PC-9 (cell line): Measurements from ENCODE around the gene CYP27B1. TPM values are rescaled to one million over a fixed set of nuclear protein-coding genes. Genes with fewer than 3 reads are reported as not detected.
A peak's percentile ranks its signal among the peaks of the same experiment; 100 is the strongest.

Experiments used
- Bru-seq: library from RNA; stranded (reverse); fragments of 400-500 nt; gene quantifications from one replicate; lab custom pipeline; 2021; lab: Mats Ljungman, UMichigan
- BruChase-seq, 2 experiments: library from RNA; stranded (reverse); fragments of 400-500 nt; gene quantifications; one replicate each; lab custom pipeline; 2021; lab: Mats Ljungman, UMichigan
- BruUV-seq: library from RNA; stranded (reverse); fragments of 400-500 nt; replicated peaks from 2 replicates; lab custom pipeline; 2021; lab: Mats Ljungman, UMichigan
- CTCF ChIA-PET: fragments of 300-600 bp; sonication (Branson Sonifier 250); formaldehyde crosslinking; loops from one replicate; lab custom pipeline; 2022; ENCODE audit warnings: antibody characterized with exemption; lab: Charles Lee
- POLR2A ChIA-PET: fragments of 300-600 bp; sonication (Branson Sonifier 250); formaldehyde crosslinking; loops from one replicate; lab custom pipeline; 2022; ENCODE audit warnings: antibody characterized with exemption; ENCODE audit not compliant: unreplicated experiment; lab: Charles Lee
- DNase-seq, 2 experiments: peaks; one replicate each; pipeline versions ENCODE4 v3.0.0 to v3.0.0-alpha.2; 2015 to 2022; ENCODE audit warnings: mixed read lengths in 1 of 2
- H2AFZ ChIP-seq: fragments of 200-600 bp; sonication (generic); 2 replicates; pipeline ENCODE4 v1.8.1; 2017; ENCODE audit warnings: antibody characterized with exemption
- H3F3A ChIP-seq: fragments of 200-600 bp; sonication (generic); 2 replicates; pipeline ENCODE4 v1.8.1; 2017; ENCODE audit warnings: antibody characterized with exemption, mild to moderate bottlenecking, low read depth; ENCODE audit not compliant: insufficient read depth
- H3K27ac ChIP-seq: fragments of 200-600 bp; sonication (generic); 2 replicates; pipeline ENCODE4 v1.6.1; 2016; ENCODE audit warnings: mixed run types
- H3K27me3 ChIP-seq: fragments of 200-600 bp; sonication (generic); 2 replicates; pipeline ENCODE4 v1.6.1; 2016; ENCODE audit warnings: low read depth, mixed run types; ENCODE audit not compliant: insufficient read depth
- H3K36me3 ChIP-seq: fragments of 200-600 bp; sonication (generic); 2 replicates; pipeline ENCODE4 v1.6.1; 2016; ENCODE audit warnings: low read depth, mixed run types
- H3K4me1 ChIP-seq: fragments of 200-600 bp; sonication (generic); replicated peaks from 2 replicates; pipeline ENCODE4 v1.6.1; 2016; ENCODE audit warnings: mixed run types; ENCODE audit not compliant: insufficient read depth
- H3K4me2 ChIP-seq: fragments of 200-600 bp; sonication (generic); 2 replicates; pipeline ENCODE4 v1.6.1; 2017; ENCODE audit warnings: mixed run types
- H3K4me3 ChIP-seq: fragments of 200-600 bp; sonication (generic); 2 replicates; pipeline ENCODE4 v1.6.1; 2016; ENCODE audit warnings: mixed run types
- H3K79me2 ChIP-seq: fragments of 200-600 bp; sonication (generic); 2 replicates; pipeline ENCODE4 v1.6.1; 2017; ENCODE audit warnings: low read depth, mixed run types
- H3K9me2 ChIP-seq: fragments of 200-600 bp; sonication (generic); 2 replicates; pipeline ENCODE4 v1.8.1; 2017; ENCODE audit warnings: mild to moderate bottlenecking; ENCODE audit not compliant: insufficient read depth
- H3K9me3 ChIP-seq: fragments of 200-600 bp; sonication (generic); 2 replicates; pipeline ENCODE4 v1.8.1; 2016; ENCODE audit warnings: low read depth; ENCODE audit not compliant: insufficient read depth
- H4K20me1 ChIP-seq: fragments of 200-600 bp; sonication (generic); 2 replicates; pipeline ENCODE4 v1.8.1; 2017; ENCODE audit not compliant: insufficient read depth
- CTCF ChIP-seq: fragments of 200-600 bp; sonication (generic); conservative IDR thresholded peaks from 2 replicates; pipeline ENCODE4 v1.6.1; 2017; ENCODE audit warnings: mixed run types, antibody characterized with exemption, mild to moderate bottlenecking, moderate library complexity
- EZH2 ChIP-seq: fragments of 200-600 bp; sonication (generic); IDR thresholded peaks from 2 replicates; pipeline ENCODE4 v1.8.0; 2017; ENCODE audit warnings: antibody characterized with exemption, low read depth
- intact Hi-C: fragments of 100-400 bp; cut with micrococcal nuclease; formaldehyde crosslinking; loops from one replicate; pipeline ENCODE4 v1.10.0; 2022; ENCODE audit not compliant: unreplicated experiment
- long read RNA-seq: library from polyadenylated mRNA; stranded (forward); transcript quantifications from one replicate; pipeline ENCODE4 v2.0.0, GENCODE V29; 2022
- total RNA-seq: library from RNA; stranded (reverse); gene quantifications from 2 replicates; pipeline ENCODE4 v1.2.3, GENCODE V29; 2021

Gene CYP27B1
- 1.6 and 1.8 TPM in 2 replicates for total RNA-seq
- Bru-seq, nascent RNA: percentile 49 among the genes with signal in this experiment
- BruChase-seq, experiment 1, labeled RNA remaining after a 2-hour chase: percentile 49 among the genes with signal in this experiment
- BruChase-seq, experiment 2, labeled RNA remaining after a 6-hour chase: percentile 58 among the genes with signal in this experiment
- long read RNA-seq: 0 reads

- Histone ChIP-seq H3K36me3 (no peaks in the 10 kb centered on the region), H3K27ac (no peak within 1 kb of the TSS), H3K9me2 (no peaks in the 10 kb centered on the region), H3K4me2 (no peak within 1 kb of the TSS; the same call in 1 of the 2 replicates), H3K4me3 (no peak within 1 kb of the TSS), H3K9me3 (no peaks in the 10 kb centered on the region), H4K20me1 (no peaks in the 10 kb centered on the region; the same call in 1 of the 2 replicates), H3K27me3 (peaks cover 33% of the 10 kb centered on the region), H3F3A (peaks cover 4% of the 10 kb centered on the region; the same call in 1 of the 2 replicates), H3K4me1 (no peaks in the 10 kb centered on the region; the same call in 1 of the 2 replicates), H2AFZ (no peak within 1 kb of the TSS), H3K79me2 (peaks cover 11% of the 10 kb centered on the region; the same call in 1 of the 2 replicates)
- intact Hi-C loops: no loop called here
- ChIA-PET POLR2A (interaction anchor here (0.5 to 0.7 kb wide), 2 partner anchors 13 to 48 kb away, joined by 4 to 6 read pairs; no protein-coding TSS in a partner anchor), CTCF (interaction anchor here (0.8 kb wide), 1 partner anchor 130 kb away, joined by 3 read pairs; no protein-coding TSS in a partner anchor)
- TF ChIP-seq CTCF (no peak), EZH2 (no peak)
- no peak for DNase-seq
- BruUV-seq: no TSS peak
Observed at GRCh38 chr12:57766464-57767304, at the start of gene CYP27B1. TSS of gene CYP27B1 (minus strand) at chr12:57767078. CDS start at chr12:57767041, 37 bp downstream.

- Histone ChIP-seq H3K4me3 (no peak overlapping the region), H4K20me1 (no peaks in the 10 kb centered on the region), H3K36me3 (no peaks in the 10 kb centered on the region), H3K4me1 (no peaks in the 10 kb centered on the region), H3F3A (peaks cover 12% of the 10 kb centered on the region; the same call in 1 of the 2 replicates), H3K9me2 (no peaks in the 10 kb centered on the region), H3K27me3 (no peaks in the 10 kb centered on the region), H3K79me2 (no peaks in the 10 kb centered on the region), H3K4me2 (no peak overlapping the region), H3K27ac (no peak overlapping the region), H2AFZ (no peak overlapping the region), H3K9me3 (no peaks in the 10 kb centered on the region)
- TF ChIP-seq EZH2 (no peak), CTCF (no peak)
- BruUV-seq: no TSS peak
- no peak for DNase-seq
- ChIA-PET CTCF (no interaction called here), POLR2A (interaction anchor here (0.7 kb wide), 1 partner anchor 90 kb away, joined by 3 read pairs; no protein-coding TSS in a partner anchor)
- intact Hi-C loops: no loop called here
Observed at GRCh38 chr12:57816001-57816854, 49.4 kb upstream of the CYP27B1 start.
